ENCODE results near the gene TNFSF9.
"Not testable (repeated sequence)": the region's sequence is repeated elsewhere in the genome, so short reads cannot be mapped to it uniquely, and the experiment has no call there.

The TNFSF9 gene

GRCh38 chr19:6572217-6572616, 41.4 kb downstream of the TNFSF9 start:
- no peak for DNase-seq (ENCODE audit: low read depth in 2 of 2)

- DNase-seq (ENCODE audit: low read depth in 2 of 2): no peak
Measured at GRCh38 chr19:6573350-6573749, 42.5 kb downstream of the TNFSF9 start.

DNA sequence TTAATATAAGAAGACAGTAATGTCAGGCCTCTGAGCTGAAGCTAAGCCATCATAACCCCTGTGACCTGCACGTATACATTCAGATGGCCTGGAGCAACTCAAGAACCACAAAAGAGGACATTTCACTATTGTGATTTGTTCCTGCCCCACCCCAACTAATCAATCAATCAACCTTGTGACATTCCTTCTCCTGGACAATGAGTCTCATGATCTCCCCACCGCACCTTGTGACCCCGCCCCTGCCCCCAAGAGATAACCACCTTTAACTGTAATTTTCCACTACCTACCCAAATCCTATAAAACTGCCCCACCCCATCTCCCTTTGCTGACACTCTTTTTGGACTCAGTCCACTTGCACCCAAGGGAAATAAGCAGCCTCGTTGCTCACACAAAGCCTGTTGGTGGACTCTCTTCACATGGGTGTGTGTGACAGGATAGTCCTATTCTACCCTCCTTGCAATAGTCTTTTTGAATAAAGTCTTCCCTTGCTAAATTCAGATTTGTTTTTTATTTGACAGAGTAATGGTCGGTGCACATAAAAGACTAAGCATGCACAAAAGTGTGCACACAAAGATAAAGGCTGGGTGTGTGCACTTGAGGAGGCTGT, 46.1 kb downstream of the TNFSF9 start:
- DNase-seq (ENCODE audit: low read depth in 2 of 2): no peak

- no peak for DNase-seq (ENCODE audit: low read depth in 2 of 2)
Measured at GRCh38 chr19:6577476-6578125, 46.8 kb downstream of the TNFSF9 start.

DNA sequence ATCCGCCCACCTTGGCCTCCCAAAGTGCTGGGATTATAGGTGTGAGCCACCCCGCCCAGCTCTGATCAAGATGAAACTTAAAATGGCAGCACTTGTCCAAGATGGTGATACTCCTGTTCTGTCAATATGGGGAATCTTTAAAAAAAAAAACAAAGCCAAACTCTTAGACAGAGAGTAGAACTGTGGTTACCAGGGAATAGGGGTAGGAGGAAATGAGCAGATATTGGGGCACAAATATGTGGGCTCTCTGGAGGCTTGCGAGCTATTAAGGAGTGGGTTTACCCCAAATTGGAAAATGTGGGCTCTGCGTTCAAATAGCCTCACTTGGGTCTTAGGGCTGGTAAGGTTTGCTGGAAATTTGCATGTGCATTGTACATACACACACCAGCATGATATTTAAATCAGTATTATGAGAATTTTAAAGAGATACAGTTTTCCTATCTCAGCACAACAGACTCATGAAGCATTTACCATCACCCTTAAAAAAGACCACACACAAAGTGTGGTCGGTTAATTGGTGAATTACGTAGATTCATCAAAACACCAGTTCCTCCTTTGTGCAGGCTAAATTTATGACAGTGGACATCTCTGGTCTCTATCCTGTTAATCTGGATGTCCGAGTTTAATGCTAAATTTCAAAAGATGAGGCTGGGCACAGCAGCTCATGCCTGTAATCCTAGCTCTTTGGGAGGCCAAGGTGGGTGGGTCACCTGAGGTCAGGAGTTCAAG, 48.8 kb downstream of the TNFSF9 start:
- DNase-seq (ENCODE audit: low read depth in 2 of 2): no peak

GRCh38 chr19:6580313-6580712, 49.5 kb downstream of the TNFSF9 start:
- no peak for DNase-seq (ENCODE audit: low read depth in 2 of 2)

- DNase-seq (ENCODE audit: low read depth in 2 of 2): not testable (repeated sequence)
Measured at GRCh38 chr19:6582515-6583484, 52.0 kb downstream of the TNFSF9 start.

All from stimulated activated CD8-positive, alpha-beta memory T cell treated with anti-CD3 and anti-CD28 coated beads, Interleukin-15, amount 100 ng/mL, for 48 hours (primary cell).